AG04450 (cell line): Measurements from ENCODE around the gene CISD3. TPM values are rescaled to one million over a fixed set of nuclear protein-coding genes. Genes with fewer than 3 reads are reported as not detected.

Experiments used
- CTCF ChIA-PET: fragments of 300-600, 350-600 bp; formaldehyde crosslinking; extraction: SDS; loops from one replicate; lab custom pipeline; 2022; ENCODE audit warnings: antibody characterized with exemption, inconsistent platforms; lab: Charles Lee
- POLR2A ChIA-PET: fragments of 350-600 bp; formaldehyde crosslinking; extraction: SDS; loops from one replicate; lab custom pipeline; 2021; ENCODE audit warnings: antibody characterized with exemption, inconsistent platforms; lab: Yijun Ruan, JAX
- DNase-seq: peaks from one replicate; pipeline ENCODE4 v3.0.0-alpha.2; 2011; ENCODE audit warnings: low read depth, low spot score
- H3K27ac ChIP-seq: one replicate; pipeline ENCODE4 v1.5.1; 2012; ENCODE audit warnings: low read depth, low read length, control low read depth
- H3K27me3 ChIP-seq: one replicate; pipeline ENCODE4 v1.6.0; 2012; ENCODE audit warnings: low read length; ENCODE audit not compliant: control insufficient read depth, insufficient read depth
- H3K4me3 ChIP-seq: 2 replicates; pipeline ENCODE4 v1.5.1; 2011; ENCODE audit warnings: mild to moderate bottlenecking, low read depth, low read length, control low read depth
- H3K9me3 ChIP-seq: 2 replicates; pipeline ENCODE4 v1.5.1; 2012; ENCODE audit warnings: low read length; ENCODE audit not compliant: control insufficient read depth, insufficient read depth
- polyA plus RNA-seq: library from polyadenylated mRNA; depleted of rRNA; stranded (reverse); fragments of >200 nt; gene quantifications from 2 replicates; pipeline ENCODE4 v1.2.3, GENCODE V29; 2011
- TF ChIP-seq, protein P1 (sequence below): IDR thresholded peaks from 2 replicates; pipeline ENCODE4 v1.5.1; 2011; ENCODE audit warnings: low read depth, low read length, control low read depth, inconsistent platforms

The CISD3 gene
- polyA plus RNA-seq, 1 experiment: 6.5 TPM

DNA sequence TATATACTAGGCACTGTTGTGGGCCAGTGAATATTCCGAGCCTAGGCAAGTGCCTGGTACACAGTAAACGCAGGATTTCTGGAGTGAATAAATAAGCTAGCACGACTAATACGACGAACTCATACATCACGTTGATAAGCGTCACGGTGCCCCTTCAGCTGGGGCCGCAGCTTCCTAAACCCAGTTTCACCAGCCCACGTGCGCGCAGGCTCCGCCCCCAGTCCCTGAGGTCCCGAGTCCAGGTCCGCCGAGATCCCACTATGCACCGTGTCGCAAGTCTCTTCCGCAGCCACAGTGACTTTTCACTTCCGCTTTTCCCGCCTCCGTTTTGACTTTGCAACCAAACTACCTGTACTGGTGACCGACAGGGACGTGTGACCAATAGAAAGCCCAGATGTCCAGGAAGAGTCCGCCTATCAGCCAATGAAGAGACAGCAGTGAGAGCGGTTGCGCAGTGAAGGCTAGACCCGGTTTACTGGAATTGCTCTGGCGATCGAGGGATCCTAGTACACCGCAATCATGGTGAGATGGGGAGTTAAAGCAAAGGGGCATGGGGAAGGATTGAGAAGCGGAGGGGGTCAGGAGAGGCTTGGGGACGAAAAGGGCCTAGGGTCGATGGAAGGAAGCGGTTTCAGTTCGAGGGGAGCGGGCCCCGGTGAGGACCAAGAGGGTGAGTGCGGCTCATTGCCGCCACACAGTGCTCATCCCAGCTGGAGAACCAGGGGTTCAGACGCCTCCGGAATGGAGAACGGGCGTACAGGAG is 22.3 kb downstream of the CISD3 start, which contains the start of gene PSMB3:
PSMB3 (plus strand) TSS at position 434 of the 763 bp plus-strand sequence; CDS start at position 520, 86 bp downstream.
- peak within 1 kb of the TSS; percentile 99 for H3K4me3 ChIP-seq
- H3K9me3 ChIP-seq: peaks cover 8% of the 10 kb centered on the region; the same call in 1 of the 2 replicates
- H3K27ac ChIP-seq: peak within 1 kb of the TSS; percentile 70
- ChIA-PET CTCF (interaction anchor here (0.7 to 1.2 kb wide), 2 partner anchors 17 to 76 kb away, joined by 3 to 5 read pairs; no protein-coding TSS in a partner anchor), POLR2A (interaction anchor here (0.6 to 1.2 kb wide), 5 partner anchors 22 to 167 kb away, joined by 3 to 11 read pairs (median 4); partner anchors contain the start of genes LASP1 and RPL23)
- H3K27me3 ChIP-seq: no peaks in the 10 kb centered on the region
- peak; percentile 97 for DNase-seq
- TF ChIP-seq, protein P1, sequence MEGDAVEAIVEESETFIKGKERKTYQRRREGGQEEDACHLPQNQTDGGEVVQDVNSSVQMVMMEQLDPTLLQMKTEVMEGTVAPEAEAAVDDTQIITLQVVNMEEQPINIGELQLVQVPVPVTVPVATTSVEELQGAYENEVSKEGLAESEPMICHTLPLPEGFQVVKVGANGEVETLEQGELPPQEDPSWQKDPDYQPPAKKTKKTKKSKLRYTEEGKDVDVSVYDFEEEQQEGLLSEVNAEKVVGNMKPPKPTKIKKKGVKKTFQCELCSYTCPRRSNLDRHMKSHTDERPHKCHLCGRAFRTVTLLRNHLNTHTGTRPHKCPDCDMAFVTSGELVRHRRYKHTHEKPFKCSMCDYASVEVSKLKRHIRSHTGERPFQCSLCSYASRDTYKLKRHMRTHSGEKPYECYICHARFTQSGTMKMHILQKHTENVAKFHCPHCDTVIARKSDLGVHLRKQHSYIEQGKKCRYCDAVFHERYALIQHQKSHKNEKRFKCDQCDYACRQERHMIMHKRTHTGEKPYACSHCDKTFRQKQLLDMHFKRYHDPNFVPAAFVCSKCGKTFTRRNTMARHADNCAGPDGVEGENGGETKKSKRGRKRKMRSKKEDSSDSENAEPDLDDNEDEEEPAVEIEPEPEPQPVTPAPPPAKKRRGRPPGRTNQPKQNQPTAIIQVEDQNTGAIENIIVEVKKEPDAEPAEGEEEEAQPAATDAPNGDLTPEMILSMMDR: no peak

DNA sequence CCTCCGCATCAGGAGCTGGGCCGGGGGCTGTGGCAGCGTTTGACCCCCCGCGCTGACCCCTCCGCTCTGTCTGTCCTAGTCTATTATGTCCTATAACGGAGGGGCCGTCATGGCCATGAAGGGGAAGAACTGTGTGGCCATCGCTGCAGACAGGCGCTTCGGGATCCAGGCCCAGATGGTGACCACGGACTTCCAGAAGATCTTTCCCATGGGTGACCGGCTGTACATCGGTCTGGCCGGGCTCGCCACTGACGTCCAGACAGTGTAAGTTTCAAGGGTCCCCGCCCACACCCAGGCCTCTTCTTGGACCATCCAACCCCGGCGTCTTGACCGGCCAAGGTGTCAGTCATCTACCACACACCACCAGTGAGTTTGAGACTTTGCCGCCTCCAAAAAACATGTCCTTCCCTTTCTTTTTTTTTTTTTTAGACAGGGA is 22.9 kb downstream of the CISD3 start:
- DNase-seq: no peak
- Histone ChIP-seq H3K27ac (peak overlapping the region; percentile 70), H3K4me3 (peak overlapping the region; percentile 99), H3K27me3 (no peaks in the 10 kb centered on the region), H3K9me3 (peaks cover 4% of the 10 kb centered on the region; the same call in 1 of the 2 replicates)
- CTCF ChIA-PET: interaction anchor here (0.7 kb wide), 1 partner anchor 90 kb away, joined by 3 read pairs; no protein-coding TSS in a partner anchor
- POLR2A ChIA-PET: no interaction called here
- TF ChIP-seq, protein P1: no peak

DNA sequence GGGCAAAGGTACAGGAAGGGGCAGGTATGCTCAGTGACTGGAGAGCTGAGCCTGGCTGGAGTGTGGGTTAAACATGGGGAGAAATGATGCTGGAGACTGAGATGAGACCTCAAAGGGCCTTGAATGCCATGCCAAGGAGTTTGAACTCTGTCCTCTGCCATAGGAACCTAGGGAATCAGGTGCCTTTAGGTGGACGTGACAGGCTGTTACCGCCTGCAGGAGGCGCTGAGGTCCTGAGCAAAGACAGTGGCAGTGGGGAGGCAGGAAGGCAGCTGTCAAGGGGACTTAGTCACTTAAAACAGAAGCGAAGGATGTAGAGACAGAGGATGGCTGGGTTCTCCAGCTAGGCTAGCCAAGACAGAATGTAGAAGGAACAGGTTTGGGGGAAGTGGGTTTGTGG is 31.5 kb downstream of the CISD3 start:
- ChIA-PET CTCF (no interaction called here), POLR2A (no interaction called here)
- no peak for DNase-seq

DNA sequence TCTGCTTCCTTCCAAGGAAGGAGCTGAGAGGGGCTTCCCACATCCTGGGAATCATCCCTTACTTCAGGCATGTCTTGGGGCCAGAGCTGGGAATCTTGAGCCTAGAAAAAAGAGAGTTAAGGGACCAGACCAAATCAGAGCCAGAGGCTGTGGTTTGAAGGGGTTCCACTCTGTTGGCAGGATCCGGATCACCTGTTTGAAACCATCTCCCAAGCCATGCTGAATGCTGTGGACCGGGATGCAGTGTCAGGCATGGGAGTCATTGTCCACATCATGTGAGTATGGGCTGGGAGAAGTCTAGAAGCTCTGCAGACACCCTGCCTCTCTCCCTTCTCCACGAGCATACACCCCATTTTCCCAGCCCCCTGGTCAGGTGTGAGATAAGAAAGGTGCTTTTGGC is 32.1 kb downstream of the CISD3 start:
- CTCF ChIA-PET: no interaction called here
- H3K27ac ChIP-seq: no peak overlapping the region
- no peak for DNase-seq

More for the DNA sequence above, 31.5 kb downstream of the CISD3 start:
- H3K27ac ChIP-seq: no peak overlapping the region
- no peak overlapping the region for H3K4me3 ChIP-seq
- TF ChIP-seq, protein P1: peak; percentile 41
- H3K9me3 ChIP-seq: no peaks in the 10 kb centered on the region
- H3K27me3 ChIP-seq: no peaks in the 10 kb centered on the region

More for the DNA sequence above, 32.1 kb downstream of the CISD3 start:
- no peaks in the 10 kb centered on the region for H3K27me3 ChIP-seq
- TF ChIP-seq, protein P1: no peak
- H3K4me3 ChIP-seq: no peak overlapping the region
- POLR2A ChIA-PET: no interaction called here
- no peaks in the 10 kb centered on the region for H3K9me3 ChIP-seq
